Thoracic aorta (tissue), 2 donors: ENCODE data around the gene CFAP58. TPM values are rescaled to one million over a fixed set of nuclear protein-coding genes. Genes with fewer than 3 reads are reported as not detected.

Source experiments
- ATAC-seq: fragments of 150-250 bp; one replicate; pipeline ENCODE4 v1.8.0; 2017; ENCODE audit warnings: low read depth; ENCODE audit not compliant: insufficient number of reproducible peaks, low FRiP score
- DNase-seq: peaks from one replicate; pipeline ENCODE4 v3.0.0-alpha.2; 2020; ENCODE audit warnings: low spot score
- H3K27ac ChIP-seq, 2 donors: fragments of 200-600 bp; sonication (generic); 1 replicate in 1 of 2; 2 replicates in 1 of 2; pipeline ENCODE4 v1.5.1; 2016; ENCODE audit warnings: mild to moderate bottlenecking in 2 of 2, moderate library complexity in 2 of 2
- H3K27me3 ChIP-seq: fragments of 200-600 bp; sonication (generic); replicated peaks from 2 replicates; pipeline ENCODE4 v1.6.0; 2016; ENCODE audit warnings: mild to moderate bottlenecking; ENCODE audit not compliant: insufficient read depth
- H3K36me3 ChIP-seq: fragments of 200-600 bp; sonication (generic); one replicate; pipeline ENCODE4 v1.5.1; 2016
- H3K4me1 ChIP-seq, 2 donors: fragments of 200-600 bp; sonication (generic); 1 replicate in 1 of 2; 2 replicates in 1 of 2; pipeline versions ENCODE4 v1.5.1 to v1.6.0; 2016; ENCODE audit warnings: low read depth in 2 of 2, mild to moderate bottlenecking in 1 of 2; ENCODE audit not compliant: control insufficient read depth in 1 of 2
- H3K4me3 ChIP-seq: fragments of 200-600 bp; sonication (generic); 2 replicates; pipeline ENCODE4 v1.5.1; 2016; ENCODE audit warnings: mild to moderate bottlenecking
- H3K9me3 ChIP-seq: fragments of 200-600 bp; sonication (generic); 2 replicates; pipeline ENCODE4 v1.5.1; 2016
- CTCF ChIP-seq: fragments of 200-600 bp; sonication (generic); IDR thresholded peaks from one replicate; pipeline ENCODE4 v1.5.1; 2019; ENCODE audit warnings: antibody characterized with exemption
- total RNA-seq, 2 donors: library from RNA; depleted of rRNA; stranded (reverse); fragments of >200 nt; gene quantifications; one replicate each; pipeline versions ENCODE4 v1.1.0 to v1.2.3, GENCODE V29; 2016

CFAP58 gene
- total RNA-seq, 2 donors from 2014 or later, result 0.35 to 0.68 TPM

GRCh38 chr10:104344219-104344618 is 9.4 kb upstream of the CFAP58 start:
- no peak for DNase-seq
- H3K4me1 ChIP-seq, result peaks cover 7 to 10% of the 10 kb centered on the region in 2 donors
- H3K9me3 ChIP-seq, result no peaks in the 10 kb centered on the region
- no peaks in the 10 kb centered on the region for H3K36me3 ChIP-seq
- H3K27me3 ChIP-seq, result no peaks in the 10 kb centered on the region
- H3K27ac ChIP-seq, result no peak overlapping the region
- H3K4me3 ChIP-seq, result no peak overlapping the region
- no peak for ATAC-seq
- TF ChIP-seq CTCF, result no peak

- Histone ChIP-seq H3K27ac (no peak overlapping the region), H3K36me3 (no peaks in the 10 kb centered on the region), H3K27me3 (no peaks in the 10 kb centered on the region), H3K4me1 (peaks cover 0 to 11% of the 10 kb centered on the region in 2 donors), H3K4me3 (no peak overlapping the region), H3K9me3 (no peaks in the 10 kb centered on the region)
- TF ChIP-seq CTCF, result no peak
- no peak for ATAC-seq
- no peak for DNase-seq
Measured at GRCh38 chr10:104345515-104345914, 8.1 kb upstream of the CFAP58 start.

- no peak for DNase-seq
- no peak for TF ChIP-seq CTCF
- no peak for ATAC-seq
- Histone ChIP-seq H3K4me3 (no peak overlapping the region), H3K4me1 (peaks cover 0 to 9% of the 10 kb centered on the region in 2 donors), H3K27me3 (no peaks in the 10 kb centered on the region), H3K36me3 (no peaks in the 10 kb centered on the region), H3K27ac (no peak overlapping the region), H3K9me3 (no peaks in the 10 kb centered on the region)
Measured at GRCh38 chr10:104345941-104346340, 7.7 kb upstream of the CFAP58 start.

- TF ChIP-seq CTCF, result no peak
- Histone ChIP-seq H3K27ac (no peak overlapping the region), H3K4me3 (no peak overlapping the region), H3K36me3 (no peaks in the 10 kb centered on the region), H3K4me1 (peaks cover 0 to 14% of the 10 kb centered on the region in 2 donors), H3K9me3 (no peaks in the 10 kb centered on the region), H3K27me3 (no peaks in the 10 kb centered on the region)
- ATAC-seq, result no peak
- no peak for DNase-seq
Measured at GRCh38 chr10:104347295-104348045, 6.2 kb upstream of the CFAP58 start.

- DNase-seq (no peak), ATAC-seq (no peak)
- Histone ChIP-seq H3K9me3 (no peaks in the 10 kb centered on the region), H3K4me3 (no peak overlapping the region), H3K27me3 (no peaks in the 10 kb centered on the region), H3K27ac (no peak overlapping the region), H3K4me1 (peaks cover 5 to 21% of the 10 kb centered on the region in 2 donors), H3K36me3 (no peaks in the 10 kb centered on the region)
- TF ChIP-seq CTCF, result no peak
Measured at GRCh38 chr10:104348601-104349000, 5.0 kb upstream of the CFAP58 start.
